ENCODE measurements around the gene EIF5.

DNA sequence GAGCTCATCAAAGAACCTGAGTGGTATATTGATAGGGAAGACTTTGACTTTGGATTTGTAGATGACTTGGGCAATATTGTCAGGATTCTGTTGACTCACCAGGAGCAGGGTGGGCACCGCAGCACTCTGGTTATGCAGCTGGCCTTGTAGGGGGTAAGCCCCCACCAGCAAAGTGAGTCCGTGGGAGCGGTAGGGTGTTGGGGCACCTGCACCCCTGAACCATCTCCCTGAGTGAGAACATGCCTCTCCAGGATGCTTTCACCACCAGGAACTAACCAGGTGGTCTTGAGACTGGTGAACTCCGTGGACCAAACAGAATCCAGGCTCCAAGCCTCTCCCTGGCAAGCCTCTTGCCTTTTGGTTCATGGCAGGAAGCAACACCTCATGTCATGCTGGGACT, 44.0 kb upstream of the EIF5 start:
- no peak for TF ChIP-seq POLR2AphosphoS5 (IDR thresholded peaks at IDR 0.05; ENCODE audit: low read depth, low read length)
- no peak for TF ChIP-seq TAF1 (IDR thresholded peaks at IDR 0.05; ENCODE audit: borderline replicate concordance, insufficient read depth, low read length)
- no peak for TF ChIP-seq REST (IDR thresholded peaks at IDR 0.05; ENCODE audit: insufficient read depth in 1 of 2, low read depth in 2 of 2, low read length in 2 of 2)
- no peak for TF ChIP-seq FOXP2 (optimal IDR thresholded peaks at IDR 0.05; ENCODE audit: borderline replicate concordance, extremely low read depth, extremely low read length, insufficient read depth)
